Body of pancreas (tissue), 4 donors: ENCODE data around the gene RELCH. TPM values are rescaled to one million over a fixed set of nuclear protein-coding genes. Genes with fewer than 3 reads are reported as not detected.

Source experiments
- ATAC-seq: fragments of 150-250 bp; one replicate; pipeline ENCODE4 v1.9.1; 2016
- DNase-seq, 4 donors: peaks; one replicate each; pipeline ENCODE4 v3.0.0-alpha.2; 2019
- H3K27ac ChIP-seq, 4 donors: fragments of 200-600 bp; sonication (generic); 1 replicate in 3 of 4; 2 replicates in 1 of 4; pipeline versions ENCODE4 v1.5.1 to v1.6.1; 2016 to 2019; ENCODE audit warnings: mild to moderate bottlenecking in 1 of 4, mixed read lengths in 1 of 4, moderate library complexity in 1 of 4
- H3K27me3 ChIP-seq, 2 donors: fragments of 200-600 bp; sonication (generic); one replicate each; pipeline ENCODE4 v1.6.0; 2016; ENCODE audit warnings: mild to moderate bottlenecking in 1 of 2
- H3K36me3 ChIP-seq, 2 donors: fragments of 200-600 bp; sonication (generic); replicated peaks in 1 of 2; 2 replicates each; pipeline ENCODE4 v1.5.1; 2016; ENCODE audit warnings: low read depth in 2 of 2; ENCODE audit not compliant: insufficient read depth in 1 of 2
- H3K4me1 ChIP-seq: fragments of 200-600 bp; sonication (generic); one replicate; pipeline ENCODE4 v1.6.0; 2016
- H3K4me3 ChIP-seq, 2 donors: fragments of 200-600 bp; sonication (generic); 1 replicate in 1 of 2; 2 replicates in 1 of 2; pipeline ENCODE4 v1.5.1; 2016 to 2019
- H3K9me3 ChIP-seq, 3 donors: fragments of 200-600 bp; sonication (generic); 1 replicate in 2 of 3; 2 replicates in 1 of 3; pipeline ENCODE4 v1.5.1; 2016
- POLR2A ChIP-seq, 3 donors: fragments of 450-650 bp; IDR thresholded peaks; one replicate each; pipeline ENCODE4 v1.6.1; 2016; ENCODE audit warnings: antibody characterized with exemption in 3 of 3, mild to moderate bottlenecking in 2 of 3
- WGBS, 2 donors: methylation state at CpG; one replicate each; pipeline ENCODE4 v1.1.5; 2017; 5-methylcytosine and 5-hydroxymethylcytosine counted together
- intact Hi-C: fragments of 100-400 bp; cut with DNase I; formaldehyde crosslinking; loops from one replicate; pipeline ENCODE4 v1.15.1; 2023
- total RNA-seq, 2 donors: library from RNA; depleted of rRNA; stranded (reverse); fragments of >200 nt; gene quantifications; one replicate each; pipeline ENCODE4 v1.1.0, GENCODE V29; 2016
- TF ChIP-seq, protein P1 (sequence below), 7 experiments: fragments of 450-650 bp in 4 of 7; fragments of 200-600 bp in 3 of 7; sonication (generic) in 3 of 7; IDR thresholded peaks; one replicate each; pipeline ENCODE4 v1.5.1; 2016 to 2019; ENCODE audit warnings: antibody characterized with exemption in 7 of 7

The RELCH gene
- total RNA-seq, 2 donors from 2014 or later: 13.5 to 51.4 TPM

DNA sequence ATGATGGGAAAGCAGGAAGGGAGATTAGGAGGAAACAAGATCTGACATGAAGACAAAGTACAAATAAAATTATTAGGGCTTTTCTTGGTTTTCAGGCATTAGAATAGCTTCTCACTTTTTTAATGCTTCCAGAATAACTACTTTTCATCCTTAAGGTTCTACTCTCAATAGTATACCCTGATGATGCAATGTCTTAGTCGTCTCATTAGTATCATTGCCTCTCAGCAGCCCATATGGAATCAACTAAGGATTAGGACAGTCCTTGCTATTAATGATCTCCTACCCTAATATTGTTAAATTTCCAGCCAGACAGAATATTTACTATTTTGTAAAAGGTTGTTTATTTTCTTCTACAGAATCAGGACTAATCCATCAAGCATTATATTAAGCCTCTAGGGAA, 55.9 kb downstream of the RELCH start:
- DNase-seq (no peak), ATAC-seq (no peak)
- Histone ChIP-seq H3K27ac (no peak overlapping the region), H3K4me1 (no peaks in the 10 kb centered on the region), H3K4me3 (no peak overlapping the region), H3K9me3 (no peaks in the 10 kb centered on the region), H3K27me3 (no peaks in the 10 kb centered on the region), H3K36me3 (no peaks in the 10 kb centered on the region)
- intact Hi-C loops: no loop called here
- WGBS, 2 donors: 78 to 88% methylated on average over 1 of the region's 1 CpG
- TF ChIP-seq, protein P1, sequence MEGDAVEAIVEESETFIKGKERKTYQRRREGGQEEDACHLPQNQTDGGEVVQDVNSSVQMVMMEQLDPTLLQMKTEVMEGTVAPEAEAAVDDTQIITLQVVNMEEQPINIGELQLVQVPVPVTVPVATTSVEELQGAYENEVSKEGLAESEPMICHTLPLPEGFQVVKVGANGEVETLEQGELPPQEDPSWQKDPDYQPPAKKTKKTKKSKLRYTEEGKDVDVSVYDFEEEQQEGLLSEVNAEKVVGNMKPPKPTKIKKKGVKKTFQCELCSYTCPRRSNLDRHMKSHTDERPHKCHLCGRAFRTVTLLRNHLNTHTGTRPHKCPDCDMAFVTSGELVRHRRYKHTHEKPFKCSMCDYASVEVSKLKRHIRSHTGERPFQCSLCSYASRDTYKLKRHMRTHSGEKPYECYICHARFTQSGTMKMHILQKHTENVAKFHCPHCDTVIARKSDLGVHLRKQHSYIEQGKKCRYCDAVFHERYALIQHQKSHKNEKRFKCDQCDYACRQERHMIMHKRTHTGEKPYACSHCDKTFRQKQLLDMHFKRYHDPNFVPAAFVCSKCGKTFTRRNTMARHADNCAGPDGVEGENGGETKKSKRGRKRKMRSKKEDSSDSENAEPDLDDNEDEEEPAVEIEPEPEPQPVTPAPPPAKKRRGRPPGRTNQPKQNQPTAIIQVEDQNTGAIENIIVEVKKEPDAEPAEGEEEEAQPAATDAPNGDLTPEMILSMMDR (IDR thresholded peaks at IDR 0.05): no peak
- no peak for TF ChIP-seq POLR2A (IDR thresholded peaks at IDR 0.05)

DNA sequence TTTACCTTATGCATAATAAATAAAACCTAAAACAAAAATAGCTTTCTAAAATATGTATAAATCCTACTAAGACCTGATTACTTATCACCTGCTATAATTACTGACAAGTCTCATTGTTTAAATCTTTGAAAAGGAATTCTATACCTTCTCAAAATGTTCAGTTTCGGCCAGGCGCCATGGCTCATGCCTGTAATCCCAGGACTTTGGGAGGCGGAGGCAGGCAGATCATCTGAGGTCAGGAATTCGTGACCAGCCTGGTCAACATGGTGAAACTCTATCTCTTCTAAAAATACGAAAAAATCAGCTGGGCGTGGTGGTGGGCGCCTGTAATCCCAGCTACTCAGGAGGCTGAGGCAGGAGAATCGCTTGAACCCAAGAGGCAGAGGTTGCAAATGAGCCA, 58.1 kb downstream of the RELCH start:
- ATAC-seq (no peak), DNase-seq (no peak)
- H3K27me3 ChIP-seq: no peaks in the 10 kb centered on the region
- intact Hi-C loops: loop anchor here (5.0 kb wide), 1 partner anchor 58 kb away; the partner anchor contains the start of genes PIGN and RELCH
- TF ChIP-seq POLR2A (IDR thresholded peaks at IDR 0.05): no peak
- TF ChIP-seq, protein P1 (IDR thresholded peaks at IDR 0.05): no peak
- 92 to 96% methylated on average over 8 of the region's 8 CpGs for WGBS, 2 donors
- no peak overlapping the region for H3K4me3 ChIP-seq
- no peaks in the 10 kb centered on the region for H3K36me3 ChIP-seq
- H3K9me3 ChIP-seq: no peaks in the 10 kb centered on the region
- no peak overlapping the region for H3K27ac ChIP-seq
- peaks cover under 1% of the 10 kb centered on the region for H3K4me1 ChIP-seq

- Histone ChIP-seq H3K4me1 (peaks cover 6% of the 10 kb centered on the region), H3K27me3 (no peaks in the 10 kb centered on the region), H3K9me3 (no peaks in the 10 kb centered on the region), H3K27ac (no peak overlapping the region), H3K4me3 (no peak overlapping the region), H3K36me3 (no peaks in the 10 kb centered on the region)
- no peak for DNase-seq
- no peak for ATAC-seq
- intact Hi-C loops: loop anchor here (5.0 kb wide), 1 partner anchor 58 kb away; the partner anchor contains the start of genes PIGN and RELCH
- WGBS, 2 donors: 0 to 31% methylated on average over 1 of the region's 1 CpG
- TF ChIP-seq, protein P1 (IDR thresholded peaks at IDR 0.05): no peak
- no peak for TF ChIP-seq POLR2A (IDR thresholded peaks at IDR 0.05)
Observed at GRCh38 chr18:62245699-62246098, 58.6 kb downstream of the RELCH start.

- Histone ChIP-seq H3K36me3 (no peaks in the 10 kb centered on the region), H3K4me1 (peaks cover 6% of the 10 kb centered on the region), H3K9me3 (no peaks in the 10 kb centered on the region), H3K27ac (no peak overlapping the region), H3K27me3 (no peaks in the 10 kb centered on the region), H3K4me3 (no peak overlapping the region)
- ATAC-seq: no peak
- no peak for TF ChIP-seq POLR2A (IDR thresholded peaks at IDR 0.05)
- TF ChIP-seq, protein P1 (IDR thresholded peaks at IDR 0.05): no peak
- no peak for DNase-seq
- 12 to 21% methylated on average over 1 of the region's 1 CpG for WGBS, 2 donors
- intact Hi-C loops: loop anchor here (5.0 kb wide), 1 partner anchor 61 kb away; the partner anchor contains the start of genes PIGN and RELCH
Observed at GRCh38 chr18:62248313-62248712, 61.3 kb downstream of the RELCH start.

GRCh38 chr18:62249478-62250097, 62.5 kb downstream of the RELCH start:
- intact Hi-C loops: loop anchor here (5.0 kb wide), 1 partner anchor 62 kb away; the partner anchor contains the start of genes PIGN and RELCH
- H3K9me3 ChIP-seq: no peaks in the 10 kb centered on the region
- DNase-seq (peak; percentile 78 to 90 (median 87)), ATAC-seq (peak; percentile 42)
- no peak overlapping the region for H3K27ac ChIP-seq
- WGBS, 2 donors: 48 to 55% methylated on average over 3 of the region's 3 CpGs
- H3K4me1 ChIP-seq: peaks cover 6% of the 10 kb centered on the region
- TF ChIP-seq, protein P1 (IDR thresholded peaks at IDR 0.05): peak; percentile 51 to 88 (median 70)
- TF ChIP-seq POLR2A (IDR thresholded peaks at IDR 0.05): no peak
- H3K4me3 ChIP-seq: no peak overlapping the region
- no peaks in the 10 kb centered on the region for H3K36me3 ChIP-seq
- H3K27me3 ChIP-seq: no peaks in the 10 kb centered on the region
